ENCODE measurements around the gene PLEKHM3. TPM values are rescaled to one million over a fixed set of nuclear protein-coding genes. Genes with fewer than 3 reads are reported as not detected.

The PLEKHM3 gene
- total and polyA plus RNA-seq, 2 of the 13 experiments (the other 11 are each of a cell fraction or from before 2014, with no cell fraction given): 4.5 to 4.7 TPM

DNA sequence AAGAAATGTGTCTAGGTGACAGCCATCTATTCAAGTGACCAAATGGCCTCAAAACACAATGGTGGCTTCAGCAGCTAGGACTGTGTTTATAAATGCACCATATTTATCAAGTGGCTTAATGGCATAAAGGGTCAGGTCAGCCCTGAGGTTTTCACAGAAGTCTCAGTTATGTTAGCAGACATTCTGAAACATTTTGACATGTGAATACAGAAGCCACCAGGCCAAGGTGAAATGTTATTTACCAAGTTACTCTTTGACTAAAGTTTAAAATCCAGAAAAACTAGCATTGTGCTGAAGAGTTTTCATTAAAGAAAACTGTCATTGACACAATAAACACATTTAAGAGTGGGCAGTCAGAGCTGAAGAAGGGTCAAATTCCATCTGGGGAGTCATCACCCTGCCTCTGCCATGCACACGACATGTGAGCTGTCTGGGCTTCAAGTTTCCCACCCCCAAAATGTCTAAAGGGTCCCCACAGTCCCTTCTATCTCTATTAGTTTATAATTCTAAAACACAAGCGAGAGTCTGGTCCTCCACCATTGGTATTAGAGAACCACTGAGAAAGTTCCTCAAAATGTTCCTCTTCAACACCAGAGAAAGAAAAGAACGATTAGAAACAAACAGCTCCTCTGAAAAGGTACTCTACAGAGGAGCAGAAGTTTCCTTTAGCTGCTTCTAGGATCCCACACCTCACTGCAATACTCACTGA, 178.1 kb downstream of the PLEKHM3 start (continued):
- TF ChIP-seq HINFP (CRISPR knock-in tag; IDR thresholded peaks at IDR 0.05; ENCODE audit: low read depth) (no peak; the same call in 1 of the 2 replicates), NR2F6 (IDR thresholded peaks at IDR 0.05) (peak; percentile 98), NR2F6 (CRISPR knock-in tag; IDR thresholded peaks at IDR 0.05) (peak; percentile 97), ZNF704 (CRISPR knock-in tag; IDR thresholded peaks at IDR 0.05; ENCODE audit: borderline replicate concordance) (no peak), RBAK (CRISPR knock-in tag; IDR thresholded peaks at IDR 0.05) (no peak), ZNF607 (CRISPR knock-in tag; IDR thresholded peaks at IDR 0.05; ENCODE audit: borderline replicate concordance) (no peak), THYN1 (CRISPR knock-in tag; IDR thresholded peaks at IDR 0.05; ENCODE audit: borderline replicate concordance, low read depth) (no peak), SCMH1 (CRISPR knock-in tag; IDR thresholded peaks at IDR 0.05; ENCODE audit: borderline replicate concordance) (no peak), ZFP37 (CRISPR knock-in tag; IDR thresholded peaks at IDR 0.05; ENCODE audit: borderline replicate concordance) (peak; percentile 19), HMG20A (CRISPR knock-in tag; IDR thresholded peaks at IDR 0.05; ENCODE audit: borderline replicate concordance) (peak; percentile 92), ZSCAN29 (CRISPR knock-in tag; conservative IDR thresholded peaks at IDR 0.05) (peak; percentile 56; the same call in 1 of the 2 replicates), ZNF501 (CRISPR knock-in tag; IDR thresholded peaks at IDR 0.05) (no peak), KAT8 (CRISPR knock-in tag; IDR thresholded peaks at IDR 0.05) (peak; percentile 63; the same call in 1 of the 2 replicates), AKAP8 (CRISPR knock-in tag; IDR thresholded peaks at IDR 0.05) (no peak), ATF6 (CRISPR knock-in tag; conservative IDR thresholded peaks at IDR 0.05) (no peak), TOE1 (CRISPR knock-in tag; IDR thresholded peaks at IDR 0.05) (0 out of 2 replicates have a peak, but pooled peaks have one; percentile 25), ETV5 (CRISPR knock-in tag; IDR thresholded peaks at IDR 0.05; ENCODE audit: borderline replicate concordance) (peak; percentile 49; the same call in 1 of the 2 replicates), PLRG1 (conservative IDR thresholded peaks at IDR 0.05) (no peak), TMF1 (CRISPR knock-in tag; IDR thresholded peaks at IDR 0.05; ENCODE audit: low read depth) (no peak), POLR2AphosphoS2 (IDR thresholded peaks at IDR 0.05; ENCODE audit: low read depth, low read length) (no peak), ZNF430 (CRISPR knock-in tag; IDR thresholded peaks at IDR 0.05) (no peak)
- TF ChIP-seq, protein P1, sequence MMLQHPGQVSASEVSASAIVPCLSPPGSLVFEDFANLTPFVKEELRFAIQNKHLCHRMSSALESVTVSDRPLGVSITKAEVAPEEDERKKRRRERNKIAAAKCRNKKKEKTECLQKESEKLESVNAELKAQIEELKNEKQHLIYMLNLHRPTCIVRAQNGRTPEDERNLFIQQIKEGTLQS (CRISPR knock-in tag; IDR thresholded peaks at IDR 0.05): 0 out of 2 replicates have a peak, but pooled peaks have one; percentile 12
- TF ChIP-seq, protein P2, sequence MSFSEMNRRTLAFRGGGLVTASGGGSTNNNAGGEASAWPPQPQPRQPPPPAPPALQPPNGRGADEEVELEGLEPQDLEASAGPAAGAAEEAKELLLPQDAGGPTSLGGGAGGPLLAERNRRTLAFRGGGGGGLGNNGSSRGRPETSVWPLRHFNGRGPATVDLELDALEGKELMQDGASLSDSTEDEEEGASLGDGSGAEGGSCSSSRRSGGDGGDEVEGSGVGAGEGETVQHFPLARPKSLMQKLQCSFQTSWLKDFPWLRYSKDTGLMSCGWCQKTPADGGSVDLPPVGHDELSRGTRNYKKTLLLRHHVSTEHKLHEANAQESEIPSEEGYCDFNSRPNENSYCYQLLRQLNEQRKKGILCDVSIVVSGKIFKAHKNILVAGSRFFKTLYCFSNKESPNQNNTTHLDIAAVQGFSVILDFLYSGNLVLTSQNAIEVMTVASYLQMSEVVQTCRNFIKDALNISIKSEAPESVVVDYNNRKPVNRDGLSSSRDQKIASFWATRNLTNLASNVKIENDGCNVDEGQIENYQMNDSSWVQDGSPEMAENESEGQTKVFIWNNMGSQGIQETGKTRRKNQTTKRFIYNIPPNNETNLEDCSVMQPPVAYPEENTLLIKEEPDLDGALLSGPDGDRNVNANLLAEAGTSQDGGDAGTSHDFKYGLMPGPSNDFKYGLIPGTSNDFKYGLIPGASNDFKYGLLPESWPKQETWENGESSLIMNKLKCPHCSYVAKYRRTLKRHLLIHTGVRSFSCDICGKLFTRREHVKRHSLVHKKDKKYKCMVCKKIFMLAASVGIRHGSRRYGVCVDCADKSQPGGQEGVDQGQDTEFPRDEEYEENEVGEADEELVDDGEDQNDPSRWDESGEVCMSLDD (CRISPR knock-in tag; IDR thresholded peaks at IDR 0.05; ENCODE audit: borderline replicate concordance): peak; percentile 69

Measured in HepG2 (cell line).